Adrenal gland (tissue), 5 donors: ENCODE results near the gene ERMP1.

ENCODE experiments used
- POLR2A ChIP-seq, 2 donors: fragments of 450-650 bp; IDR thresholded peaks; one replicate each; pipeline ENCODE4 v1.6.1; 2017; ENCODE audit warnings: antibody characterized with exemption in 2 of 2, mild to moderate bottlenecking in 2 of 2, moderate library complexity in 1 of 2
- TF ChIP-seq, protein P1 (sequence below), 6 experiments: fragments of 450-650 bp in 4 of 6; fragments of 200-600 bp in 2 of 6; sonication (generic) in 1 of 6; IDR thresholded peaks; 1 replicate in 5 of 6; 2 replicates in 1 of 6; pipeline versions ENCODE4 v1.5.1 to v1.8.0; 2016 to 2021; ENCODE audit warnings: antibody characterized with exemption in 6 of 6, mild to moderate bottlenecking in 2 of 6, moderate library complexity in 1 of 6
- donor health status: DM: no; HTN: no; CAD: no.

DNA sequence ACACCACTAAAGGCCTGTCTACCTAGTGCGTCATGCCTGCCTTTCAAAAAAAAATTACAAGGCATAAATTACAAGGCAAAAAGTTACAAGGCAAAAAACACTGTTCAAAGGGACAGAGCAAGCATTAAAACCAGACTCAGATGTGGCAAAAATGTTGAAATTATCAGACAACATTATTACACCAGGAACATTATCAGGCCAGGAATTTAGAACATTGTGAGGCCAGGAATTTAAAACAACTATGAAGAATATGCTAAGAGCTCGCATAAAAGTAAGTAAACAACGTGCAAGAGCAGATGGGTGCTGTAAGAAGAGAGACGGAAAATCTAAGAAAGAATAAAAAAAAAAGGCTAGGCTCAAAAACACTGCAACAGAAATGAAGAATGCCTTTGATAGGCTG is 39.6 kb upstream of the ERMP1 start:
- TF ChIP-seq, protein P1, sequence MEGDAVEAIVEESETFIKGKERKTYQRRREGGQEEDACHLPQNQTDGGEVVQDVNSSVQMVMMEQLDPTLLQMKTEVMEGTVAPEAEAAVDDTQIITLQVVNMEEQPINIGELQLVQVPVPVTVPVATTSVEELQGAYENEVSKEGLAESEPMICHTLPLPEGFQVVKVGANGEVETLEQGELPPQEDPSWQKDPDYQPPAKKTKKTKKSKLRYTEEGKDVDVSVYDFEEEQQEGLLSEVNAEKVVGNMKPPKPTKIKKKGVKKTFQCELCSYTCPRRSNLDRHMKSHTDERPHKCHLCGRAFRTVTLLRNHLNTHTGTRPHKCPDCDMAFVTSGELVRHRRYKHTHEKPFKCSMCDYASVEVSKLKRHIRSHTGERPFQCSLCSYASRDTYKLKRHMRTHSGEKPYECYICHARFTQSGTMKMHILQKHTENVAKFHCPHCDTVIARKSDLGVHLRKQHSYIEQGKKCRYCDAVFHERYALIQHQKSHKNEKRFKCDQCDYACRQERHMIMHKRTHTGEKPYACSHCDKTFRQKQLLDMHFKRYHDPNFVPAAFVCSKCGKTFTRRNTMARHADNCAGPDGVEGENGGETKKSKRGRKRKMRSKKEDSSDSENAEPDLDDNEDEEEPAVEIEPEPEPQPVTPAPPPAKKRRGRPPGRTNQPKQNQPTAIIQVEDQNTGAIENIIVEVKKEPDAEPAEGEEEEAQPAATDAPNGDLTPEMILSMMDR (IDR thresholded peaks at IDR 0.05) = no peak
- TF ChIP-seq POLR2A (IDR thresholded peaks at IDR 0.05) = no peak
